HL-60 (cell line): Measurements from ENCODE around the gene KRTAP2-2.
"Not testable (repeated sequence)": the region's sequence is repeated elsewhere in the genome, so short reads cannot be mapped to it uniquely, and the experiment has no call there.

Experiments
- CTCF ChIP-seq: IDR thresholded peaks from one replicate; pipeline ENCODE4 v1.5.1; 2011; ENCODE audit warnings: low read length, control low read depth, inconsistent platforms; ENCODE audit not compliant: insufficient read depth
- POLR2AphosphoS5 ChIP-seq: IDR thresholded peaks from 2 replicates; pipeline ENCODE4 v1.6.1; 2012; ENCODE audit warnings: low read depth
- REST ChIP-seq: IDR thresholded peaks from 2 replicates; pipeline ENCODE4 v1.6.1; 2012; ENCODE audit warnings: low read depth; ENCODE audit not compliant: insufficient replicate concordance

- TF ChIP-seq CTCF, POLR2AphosphoS5, REST: not testable (repeated sequence)
Measured at GRCh38 chr17:41099682-41100480, 44.9 kb upstream of the KRTAP2-2 start.
